Transverse colon (tissue), 4 donors: ENCODE data around the gene ITGBL1. TPM values are rescaled to one million over a fixed set of nuclear protein-coding genes. Genes with fewer than 3 reads are reported as not detected.

Experiments
- DNase-seq: peaks from one replicate; pipeline ENCODE4 v3.0.0-alpha.2; 2019
- H3K27ac ChIP-seq, 4 donors: fragments of 200-600 bp; sonication (generic); 2 replicates each; pipeline ENCODE4 v1.5.1; 2016 to 2018; ENCODE audit warnings: inconsistent platforms in 4 of 4
- H3K27me3 ChIP-seq: fragments of 200-600 bp; sonication (generic); 2 replicates; pipeline ENCODE4 v1.5.1; 2017; ENCODE audit warnings: inconsistent platforms
- H3K36me3 ChIP-seq, 4 donors: fragments of 200-600 bp; sonication (generic); 2 replicates each; pipeline ENCODE4 v1.5.1; 2017 to 2019; ENCODE audit warnings: inconsistent platforms in 4 of 4
- H3K4me1 ChIP-seq, 4 donors: fragments of 200-600 bp; sonication (generic); 2 replicates each; pipeline ENCODE4 v1.5.1; 2017 to 2020; ENCODE audit warnings: inconsistent platforms in 4 of 4
- H3K4me3 ChIP-seq, 4 donors: fragments of 200-600 bp; sonication (generic); 1 replicate in 1 of 4; 2 replicates in 3 of 4; pipeline versions ENCODE4 v1.5.1 to v1.6.1; 2017 to 2019; ENCODE audit warnings: inconsistent platforms in 4 of 4
- H3K9me3 ChIP-seq, 2 donors: fragments of 200-600 bp; sonication (generic); 2 replicates each; pipeline ENCODE4 v1.5.1; 2017 to 2019; ENCODE audit warnings: inconsistent platforms in 2 of 2
- CTCF ChIP-seq, 5 experiments: fragments of 200-600 bp in 3 of 5; fragments of 450-650 bp in 2 of 5; sonication (generic) in 3 of 5; IDR thresholded peaks; 1 replicate in 2 of 5; 2 replicates in 3 of 5; pipeline ENCODE4 v1.5.1; 2016 to 2017; ENCODE audit warnings: antibody characterized with exemption in 5 of 5, inconsistent platforms in 3 of 5, mild to moderate bottlenecking in 2 of 5, moderate library complexity in 1 of 5
- EP300 ChIP-seq: sonication (generic); formaldehyde crosslinking; IDR thresholded peaks from one replicate; pipeline ENCODE4 v1.6.1; 2017; ENCODE audit warnings: antibody characterized with exemption, low read depth
- POLR2A ChIP-seq: fragments of 450-650 bp; IDR thresholded peaks from one replicate; pipeline ENCODE4 v1.6.1; 2016; ENCODE audit warnings: antibody characterized with exemption, mild to moderate bottlenecking, moderate library complexity
- POLR2AphosphoS5 ChIP-seq, 3 donors: sonication (generic); formaldehyde crosslinking; IDR thresholded peaks; one replicate each; pipeline ENCODE4 v1.6.1; 2016; ENCODE audit warnings: antibody characterized with exemption in 3 of 3
- WGBS, 2 donors: methylation state at CpG; one replicate each; pipeline ENCODE4 v1.1.5; 2018; ENCODE audit warnings: low coverage in 1 of 2; 5-methylcytosine and 5-hydroxymethylcytosine counted together
- in situ Hi-C, 4 donors: fragments of 200-750 bp; cut with MboI; loops; one replicate each; pipeline versions ENCODE4 v1.15.0 to v1.15.1; 2017; ENCODE audit warnings: low sequenced_read_pairs in 3 of 4, low pct_ligation_motif_present in 1 of 4, low pct_unique_long_range_greater_than_20kb in 1 of 4
- intact Hi-C: fragments of 100-400 bp; cut with DNase I; formaldehyde crosslinking; loops from one replicate; pipeline ENCODE4 v1.15.1; 2023; ENCODE audit warnings: low total_unique reads
- total RNA-seq, 4 donors: library from RNA; depleted of rRNA; stranded (reverse); fragments of >200 nt; gene quantifications; one replicate each; pipeline ENCODE4 v1.1.0, GENCODE V29; 2016

Gene ITGBL1
- total RNA-seq, 4 donors from 2014 or later: 0.48 to 0.80 (median 0.68) TPM; not detected in 1

GRCh38 chr13:101499406-101499805 lies 46.9 kb downstream of the ITGBL1 start:
- Histone ChIP-seq H3K4me3 (no peak overlapping the region), H3K9me3 (no peaks in the 10 kb centered on the region), H3K4me1 (no peaks in the 10 kb centered on the region), H3K27ac (no peak overlapping the region), H3K36me3 (no peaks in the 10 kb centered on the region), H3K27me3 (no peaks in the 10 kb centered on the region)
- TF ChIP-seq POLR2A: no peak
- TF ChIP-seq EP300: no peak
- no peak for TF ChIP-seq CTCF (IDR thresholded peaks at IDR 0.05)
- TF ChIP-seq POLR2AphosphoS5 (IDR thresholded peaks at IDR 0.05): no peak
- in situ Hi-C loops: no loop called here
- intact Hi-C loops: no loop called here
- 73 to 82% methylated on average over 2 of the region's 2 CpGs for WGBS, 2 donors
- no peak for DNase-seq

- in situ Hi-C loops (loop anchor here in 2 of 4 donors (5.0 to 25.0 kb wide), 2 partner anchors 255 to 260 kb away; no protein-coding TSS in a partner anchor), intact Hi-C loops (no loop called here)
- TF ChIP-seq POLR2A (no peak), CTCF (IDR thresholded peaks at IDR 0.05) (no peak), POLR2AphosphoS5 (IDR thresholded peaks at IDR 0.05) (no peak), EP300 (no peak)
- Histone ChIP-seq H3K36me3 (no peaks in the 10 kb centered on the region), H3K4me1 (no peaks in the 10 kb centered on the region), H3K27me3 (no peaks in the 10 kb centered on the region), H3K9me3 (no peaks in the 10 kb centered on the region), H3K27ac (no peak overlapping the region), H3K4me3 (no peak overlapping the region)
- no peak for DNase-seq
- WGBS, 2 donors: 42 to 43% methylated on average over 2 of the region's 2 CpGs
Measured at GRCh38 chr13:101502618-101503017, 50.1 kb downstream of the ITGBL1 start.

- Histone ChIP-seq H3K9me3 (no peaks in the 10 kb centered on the region), H3K4me1 (no peaks in the 10 kb centered on the region), H3K27me3 (no peaks in the 10 kb centered on the region), H3K4me3 (no peak overlapping the region), H3K27ac (no peak overlapping the region), H3K36me3 (no peaks in the 10 kb centered on the region)
- intact Hi-C loops: no loop called here
- TF ChIP-seq POLR2A (no peak), CTCF (IDR thresholded peaks at IDR 0.05) (no peak), EP300 (no peak), POLR2AphosphoS5 (IDR thresholded peaks at IDR 0.05) (no peak)
- in situ Hi-C loops: loop anchor here in 1 of 4 donors (25.0 kb wide), 1 partner anchor 251 kb away; no protein-coding TSS in a partner anchor
- DNase-seq: no peak
Measured at GRCh38 chr13:101511161-101511560, 58.7 kb downstream of the ITGBL1 start.

GRCh38 chr13:101511766-101512165 lies 59.3 kb downstream of the ITGBL1 start:
- Histone ChIP-seq H3K4me1 (no peaks in the 10 kb centered on the region), H3K27ac (no peak overlapping the region), H3K27me3 (no peaks in the 10 kb centered on the region), H3K4me3 (no peak overlapping the region), H3K36me3 (no peaks in the 10 kb centered on the region), H3K9me3 (no peaks in the 10 kb centered on the region)
- intact Hi-C loops: no loop called here
- DNase-seq: no peak
- in situ Hi-C loops: loop anchor here in 1 of 4 donors (25.0 kb wide), 1 partner anchor 251 kb away; no protein-coding TSS in a partner anchor
- TF ChIP-seq POLR2AphosphoS5 (IDR thresholded peaks at IDR 0.05): no peak
- 72 to 89% methylated on average over 2 of the region's 2 CpGs for WGBS, 2 donors

GRCh38 chr13:101512650-101513049 lies 60.2 kb downstream of the ITGBL1 start:
- WGBS, 2 donors: 17 to 18% methylated on average over 1 of the region's 1 CpG
- Histone ChIP-seq H3K36me3 (no peaks in the 10 kb centered on the region), H3K4me1 (no peaks in the 10 kb centered on the region), H3K4me3 (no peak overlapping the region), H3K9me3 (no peaks in the 10 kb centered on the region), H3K27me3 (no peaks in the 10 kb centered on the region), H3K27ac (no peak overlapping the region)
- TF ChIP-seq POLR2A (no peak), POLR2AphosphoS5 (IDR thresholded peaks at IDR 0.05) (no peak)
- no peak for DNase-seq
- in situ Hi-C loops (loop anchor here in 1 of 4 donors (25.0 kb wide), 1 partner anchor 250 kb away; no protein-coding TSS in a partner anchor), intact Hi-C loops (no loop called here)
